Measurements from ENCODE around the gene PPP1R15B.

The PPP1R15B gene

GRCh38 chr1:204359474-204360255 lies 52.0 kb downstream of the PPP1R15B start, which contains the start of gene PLEKHA6:
TSS of gene PLEKHA6 (minus strand) at chr1:204359929. CDS start at chr1:204273727, 86,202 bp downstream.
- Histone ChIP-seq H3K27me3 (ENCODE audit: control insufficient read depth, insufficient read depth, low read length) (peaks cover 23% of the 10 kb centered on the region), H3K9ac (ENCODE audit: low read length) (no peak within 1 kb of the TSS), H3K36me3 (ENCODE audit: control insufficient read depth, insufficient read depth, low read length) (no peaks in the 10 kb centered on the region), H3K4me1 (ENCODE audit: control insufficient read depth, insufficient read depth, low read length) (peaks cover 36% of the 10 kb centered on the region), H3K4me3 (ENCODE audit: low read depth, low read length) (peak within 1 kb of the TSS; percentile 21; the same call in 1 of the 2 replicates), H3K9me3 (ENCODE audit: control insufficient read depth, insufficient read depth, low read depth, low read length) (no peaks in the 10 kb centered on the region), H3K27ac (ENCODE audit: low read depth, low read length) (no peak within 1 kb of the TSS)

GRCh38 chr1:204359131-204359473 lies 52.5 kb downstream of the PPP1R15B start:
- H3K4me1 ChIP-seq (ENCODE audit: control insufficient read depth, insufficient read depth, low read length), result peaks cover 36% of the 10 kb centered on the region
- H3K36me3 ChIP-seq (ENCODE audit: control insufficient read depth, insufficient read depth, low read length), result no peaks in the 10 kb centered on the region
- H3K27ac ChIP-seq (ENCODE audit: low read depth, low read length), result no peak overlapping the region
- H3K27me3 ChIP-seq (ENCODE audit: control insufficient read depth, insufficient read depth, low read length), result peaks cover 19% of the 10 kb centered on the region
- no peaks in the 10 kb centered on the region for H3K9me3 ChIP-seq (ENCODE audit: control insufficient read depth, insufficient read depth, low read depth, low read length)
- peak overlapping the region; percentile 21; the same call in 1 of the 2 replicates for H3K4me3 ChIP-seq (ENCODE audit: low read depth, low read length)
- no peak overlapping the region for H3K9ac ChIP-seq (ENCODE audit: low read length)

GRCh38 chr1:204358605-204359004 lies 53.0 kb downstream of the PPP1R15B start:
- H3K4me1 ChIP-seq (ENCODE audit: control insufficient read depth, insufficient read depth, low read length), result peaks cover 36% of the 10 kb centered on the region
- no peak overlapping the region for H3K27ac ChIP-seq (ENCODE audit: low read depth, low read length)
- no peaks in the 10 kb centered on the region for H3K36me3 ChIP-seq (ENCODE audit: control insufficient read depth, insufficient read depth, low read length)
- H3K9me3 ChIP-seq (ENCODE audit: control insufficient read depth, insufficient read depth, low read depth, low read length), result no peaks in the 10 kb centered on the region
- H3K4me3 ChIP-seq (ENCODE audit: low read depth, low read length), result no peak overlapping the region
- no peak overlapping the region for H3K9ac ChIP-seq (ENCODE audit: low read length)
- H3K27me3 ChIP-seq (ENCODE audit: control insufficient read depth, insufficient read depth, low read length), result peaks cover 16% of the 10 kb centered on the region

GRCh38 chr1:204357551-204358490 lies 53.8 kb downstream of the PPP1R15B start:
- Histone ChIP-seq H3K4me1 (ENCODE audit: control insufficient read depth, insufficient read depth, low read length) (peaks cover 29% of the 10 kb centered on the region), H3K9ac (ENCODE audit: low read length) (no peak overlapping the region), H3K27me3 (ENCODE audit: control insufficient read depth, insufficient read depth, low read length) (peaks cover 10% of the 10 kb centered on the region), H3K9me3 (ENCODE audit: control insufficient read depth, insufficient read depth, low read depth, low read length) (no peaks in the 10 kb centered on the region), H3K36me3 (ENCODE audit: control insufficient read depth, insufficient read depth, low read length) (no peaks in the 10 kb centered on the region), H3K27ac (ENCODE audit: low read depth, low read length) (no peak overlapping the region), H3K4me3 (ENCODE audit: low read depth, low read length) (no peak overlapping the region)

GRCh38 chr1:204356997-204357396 lies 54.6 kb downstream of the PPP1R15B start:
- no peak overlapping the region for H3K4me3 ChIP-seq (ENCODE audit: low read depth, low read length)
- no peak overlapping the region for H3K9ac ChIP-seq (ENCODE audit: low read length)
- peaks cover 28% of the 10 kb centered on the region for H3K4me1 ChIP-seq (ENCODE audit: control insufficient read depth, insufficient read depth, low read length)
- H3K9me3 ChIP-seq (ENCODE audit: control insufficient read depth, insufficient read depth, low read depth, low read length), result no peaks in the 10 kb centered on the region
- no peaks in the 10 kb centered on the region for H3K36me3 ChIP-seq (ENCODE audit: control insufficient read depth, insufficient read depth, low read length)
- H3K27ac ChIP-seq (ENCODE audit: low read depth, low read length), result no peak overlapping the region
- H3K27me3 ChIP-seq (ENCODE audit: control insufficient read depth, insufficient read depth, low read length), result peaks cover 2% of the 10 kb centered on the region

GRCh38 chr1:204355913-204356312 lies 55.7 kb downstream of the PPP1R15B start:
- Histone ChIP-seq H3K27me3 (ENCODE audit: control insufficient read depth, insufficient read depth, low read length) (no peaks in the 10 kb centered on the region; the same call in 1 of the 2 replicates), H3K27ac (ENCODE audit: low read depth, low read length) (no peak overlapping the region), H3K9me3 (ENCODE audit: control insufficient read depth, insufficient read depth, low read depth, low read length) (no peaks in the 10 kb centered on the region), H3K36me3 (ENCODE audit: control insufficient read depth, insufficient read depth, low read length) (no peaks in the 10 kb centered on the region), H3K4me1 (ENCODE audit: control insufficient read depth, insufficient read depth, low read length) (peaks cover 35% of the 10 kb centered on the region), H3K9ac (ENCODE audit: low read length) (no peak overlapping the region), H3K4me3 (ENCODE audit: low read depth, low read length) (no peak overlapping the region)

GRCh38 chr1:204354579-204354978 lies 57.0 kb downstream of the PPP1R15B start:
- Histone ChIP-seq H3K9me3 (ENCODE audit: control insufficient read depth, insufficient read depth, low read depth, low read length) (no peaks in the 10 kb centered on the region), H3K4me3 (ENCODE audit: low read depth, low read length) (no peak overlapping the region), H3K36me3 (ENCODE audit: control insufficient read depth, insufficient read depth, low read length) (no peaks in the 10 kb centered on the region), H3K27ac (ENCODE audit: low read depth, low read length) (no peak overlapping the region), H3K4me1 (ENCODE audit: control insufficient read depth, insufficient read depth, low read length) (peaks cover 40% of the 10 kb centered on the region), H3K27me3 (ENCODE audit: control insufficient read depth, insufficient read depth, low read length) (no peaks in the 10 kb centered on the region), H3K9ac (ENCODE audit: low read length) (no peak overlapping the region)

Measured in HUES6 (cell line).